ENCODE results near the gene DALRD3.

- TF ChIP-seq ARNTL (CRISPR knock-in tag; IDR thresholded peaks at IDR 0.05; ENCODE audit: borderline replicate concordance, low read depth) = no peak
- TF ChIP-seq ZNF70 (CRISPR knock-in tag; IDR thresholded peaks at IDR 0.05) = no peak
- no peak for TF ChIP-seq ZFP30 (CRISPR knock-in tag; IDR thresholded peaks at IDR 0.05)
- TF ChIP-seq PATZ1 (CRISPR knock-in tag; IDR thresholded peaks at IDR 0.05; ENCODE audit: borderline replicate concordance) = no peak
- TF ChIP-seq ZC3H10 (CRISPR knock-in tag; IDR thresholded peaks at IDR 0.05) = no peak
- no peak for TF ChIP-seq CSRNP3 (CRISPR knock-in tag; IDR thresholded peaks at IDR 0.05)
- no peak for TF ChIP-seq TCF4 (CRISPR knock-in tag; IDR thresholded peaks at IDR 0.05; ENCODE audit: borderline replicate concordance)
- no peak for TF ChIP-seq ZNF8 (CRISPR knock-in tag; IDR thresholded peaks at IDR 0.05)
- no peak for TF ChIP-seq TSHZ2 (CRISPR knock-in tag; IDR thresholded peaks at IDR 0.05)
- TF ChIP-seq ZNF565 (CRISPR knock-in tag; conservative IDR thresholded peaks at IDR 0.05; ENCODE audit: low read depth) = no peak
- no peak for TF ChIP-seq CREB5 (CRISPR knock-in tag; IDR thresholded peaks at IDR 0.05; ENCODE audit: low read depth)
- TF ChIP-seq ZFP3 (CRISPR knock-in tag; IDR thresholded peaks at IDR 0.05) = no peak
- TF ChIP-seq POU6F1 (CRISPR knock-in tag; IDR thresholded peaks at IDR 0.05; ENCODE audit: borderline replicate concordance, low read depth) = no peak
These were observed 11.1 kb upstream of the DALRD3 start for GRCh38 chr3:49029563-49029884.

Data from SK-N-SH treated with all-trans-retinoic acid at 6 μM for 48 hours (cell line).